Right lung (tissue), 5 donors: ENCODE data around the gene GPC6. TPM values are rescaled to one million over a fixed set of nuclear protein-coding genes. Genes with fewer than 3 reads are reported as not detected.
"Not testable (repeated sequence)": the region's sequence is repeated elsewhere in the genome, so short reads cannot be mapped to it uniquely, and the experiment has no call there.

Source experiments
- DNase-seq, 2 donors: peaks; one replicate each; pipeline ENCODE4 v3.0.0-alpha.2; 2013
- polyA plus RNA-seq, 5 donors: library from polyadenylated mRNA; unstranded; fragments of 120-200 nt; gene quantifications; one replicate each; pipeline versions ENCODE4 v1.2.1 to v1.2.3, GENCODE V29; 2013; ENCODE audit warnings: inconsistent platforms in 1 of 5, low replicate concordance in 1 of 5; ENCODE audit not compliant: insufficient read length in 5 of 5, insufficient read depth in 1 of 5

GPC6 gene
- polyA plus RNA-seq, 5 donors: 13.5 to 27.1 (median 21.9) TPM

DNA sequence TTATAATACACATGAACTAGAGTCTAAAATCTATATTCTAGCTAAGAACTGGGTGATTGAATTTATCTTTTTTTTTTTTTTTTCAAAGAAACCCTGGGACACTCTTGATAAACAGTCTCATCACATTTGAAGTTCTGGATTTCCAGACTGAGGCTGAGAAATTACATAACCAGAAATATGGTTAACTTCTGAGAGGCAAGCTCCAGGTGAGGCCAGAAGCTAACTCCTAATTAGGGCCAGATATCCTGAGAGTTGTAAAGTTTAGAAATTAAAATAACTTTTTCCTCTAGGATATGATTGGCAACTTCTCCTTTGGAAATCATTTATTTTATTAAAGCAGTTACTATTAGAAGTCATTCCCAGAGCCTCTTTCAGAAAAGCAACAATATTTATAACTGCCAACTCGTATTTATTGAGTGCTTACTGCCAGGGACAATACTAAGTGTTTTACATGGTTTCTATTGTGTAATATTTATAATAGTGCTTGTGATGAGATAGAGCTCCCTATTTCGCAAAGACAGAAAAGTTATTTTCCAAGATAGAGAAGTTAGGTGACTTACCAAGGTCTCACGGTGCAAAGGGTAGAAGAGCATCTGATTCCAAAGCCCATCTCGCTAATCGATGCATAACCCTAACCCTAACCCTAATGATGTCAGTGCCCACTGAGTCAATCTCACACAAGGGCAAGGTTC is 1065.2 kb downstream of the GPC6 start:
- DNase-seq: no peak

DNA sequence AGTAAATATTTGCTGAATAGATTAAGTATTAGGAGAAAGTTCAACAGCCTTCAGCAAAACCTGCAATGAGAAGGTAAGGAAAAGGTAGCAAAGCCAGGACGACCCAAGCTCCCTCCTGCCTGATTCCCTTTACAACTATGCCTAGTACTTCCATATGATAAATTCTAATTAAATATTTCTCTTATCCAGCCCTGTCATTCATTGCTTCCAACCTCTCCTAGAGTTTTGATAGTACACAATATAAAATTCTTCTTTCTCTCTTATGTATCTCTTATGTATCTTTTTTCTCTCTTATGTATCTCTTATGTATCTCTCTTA is 1065.7 kb downstream of the GPC6 start:
- no peak for DNase-seq

DNA sequence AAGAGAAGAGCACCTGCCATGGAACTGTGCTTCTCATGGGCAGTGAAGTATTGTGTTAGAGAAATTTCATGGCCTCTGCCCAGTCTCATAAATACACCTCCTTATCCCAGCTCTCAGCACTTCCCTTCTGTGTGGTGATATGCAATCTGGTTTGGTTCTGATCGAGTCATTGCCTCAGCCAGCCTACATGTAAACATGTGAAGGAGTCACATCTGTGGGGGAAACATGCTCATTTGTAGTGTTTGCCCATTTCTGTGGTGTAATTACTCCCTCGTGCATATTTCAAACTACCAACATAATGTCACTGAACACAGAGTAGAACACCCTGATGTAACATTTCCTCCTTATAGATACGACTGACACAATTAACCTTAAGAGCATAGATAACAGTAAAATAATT is 1069.9 kb downstream of the GPC6 start:
- DNase-seq: no peak

GRCh38 chr13:94298346-94298745 is 1071.7 kb downstream of the GPC6 start:
- DNase-seq: no peak

DNA sequence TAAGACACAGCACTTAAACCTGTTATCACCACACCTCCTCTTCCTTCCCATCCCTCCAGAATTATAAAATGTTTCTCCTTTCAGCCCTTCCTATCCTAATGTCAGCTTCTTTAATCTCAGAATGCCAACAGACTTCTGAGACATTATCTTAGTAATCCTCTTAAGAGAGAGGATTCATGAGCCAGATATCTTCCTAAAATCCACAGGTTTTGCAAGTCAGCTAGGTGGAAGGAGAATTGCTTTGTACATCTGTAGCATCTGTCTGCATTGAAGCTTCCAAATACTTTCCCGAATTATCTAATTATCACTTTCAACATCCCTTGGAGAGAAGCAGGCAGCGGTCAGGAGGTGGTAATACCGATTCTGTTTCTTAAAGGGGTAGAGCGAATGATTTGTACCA is 1073.8 kb downstream of the GPC6 start:
- DNase-seq: no peak

- no peak for DNase-seq
Measured at GRCh38 chr13:94301487-94301886, 1074.9 kb downstream of the GPC6 start.

DNA sequence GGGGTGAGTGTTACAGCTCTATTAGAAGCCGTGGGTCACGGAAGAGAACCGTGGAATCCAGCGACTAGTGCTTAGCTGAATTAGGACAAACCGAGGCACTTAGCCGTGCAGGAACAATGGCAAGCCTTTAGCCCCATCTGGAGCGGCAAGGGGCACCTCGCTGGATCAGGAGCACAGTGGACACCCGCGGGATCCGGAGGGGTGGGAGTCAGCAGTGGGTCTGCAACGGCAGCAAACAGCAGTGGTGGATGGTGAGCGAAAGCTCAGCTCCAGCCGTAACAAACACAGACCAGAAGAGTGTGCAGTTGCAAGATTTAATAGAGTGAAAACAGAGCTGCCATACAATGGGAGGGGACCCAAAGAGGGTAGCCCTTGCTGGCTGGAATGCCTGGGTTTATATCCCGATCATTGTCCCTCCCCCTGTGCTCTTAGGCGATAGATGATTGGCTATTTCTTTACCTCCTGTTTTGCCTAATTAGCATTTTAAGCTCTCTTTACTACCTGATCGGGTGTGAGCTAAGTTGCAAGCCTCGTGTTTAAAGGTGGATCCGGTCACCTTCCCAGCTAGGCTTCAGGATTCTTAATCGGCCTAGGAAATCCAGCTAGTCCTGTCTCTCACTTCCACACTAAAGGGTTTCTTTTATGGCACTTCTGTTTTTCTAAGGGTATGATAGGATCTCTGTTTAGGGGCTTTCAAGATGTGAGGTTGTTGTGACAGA is 1076.4 kb downstream of the GPC6 start:
- DNase-seq: not testable (repeated sequence)

- DNase-seq: no peak
Measured at GRCh38 chr13:94303644-94304174, 1077.1 kb downstream of the GPC6 start.

DNA sequence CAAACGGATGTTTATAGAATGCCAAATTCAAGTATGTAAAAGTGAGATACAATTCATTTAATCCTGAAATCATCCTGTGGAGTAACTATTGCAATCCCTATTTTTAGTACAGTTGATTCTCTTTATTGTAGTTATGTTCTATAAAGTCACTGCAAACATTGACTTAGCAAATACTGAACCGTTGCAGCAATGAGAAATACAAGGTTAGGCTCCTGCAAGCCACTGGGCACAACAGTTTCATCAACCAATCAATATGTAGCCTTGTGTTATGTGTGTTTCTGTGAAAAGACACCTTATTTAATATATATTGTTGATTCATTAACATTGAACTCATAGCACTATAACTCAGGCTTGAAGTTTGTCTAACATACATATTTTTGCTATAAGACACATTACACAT is 1078.4 kb downstream of the GPC6 start:
- no peak for DNase-seq

DNA sequence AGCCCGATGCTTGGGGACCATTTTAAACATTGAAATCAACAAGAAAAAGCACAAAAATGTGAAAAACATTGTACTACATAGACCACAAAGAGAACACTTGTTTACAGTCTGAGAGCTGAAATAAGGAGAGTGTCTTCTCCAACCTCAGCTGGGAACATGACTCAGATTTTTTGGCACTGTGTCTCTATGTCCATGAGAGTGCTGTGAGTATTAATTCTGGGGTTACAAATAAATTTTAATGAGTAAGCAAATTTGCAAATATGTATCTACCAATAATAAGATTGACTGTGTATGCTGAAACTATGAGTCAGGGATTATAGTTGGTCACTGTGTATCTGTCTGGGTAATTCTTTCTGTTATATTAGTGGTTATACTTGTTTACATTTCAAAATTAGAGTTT is 1078.9 kb downstream of the GPC6 start:
- no peak for DNase-seq

DNA sequence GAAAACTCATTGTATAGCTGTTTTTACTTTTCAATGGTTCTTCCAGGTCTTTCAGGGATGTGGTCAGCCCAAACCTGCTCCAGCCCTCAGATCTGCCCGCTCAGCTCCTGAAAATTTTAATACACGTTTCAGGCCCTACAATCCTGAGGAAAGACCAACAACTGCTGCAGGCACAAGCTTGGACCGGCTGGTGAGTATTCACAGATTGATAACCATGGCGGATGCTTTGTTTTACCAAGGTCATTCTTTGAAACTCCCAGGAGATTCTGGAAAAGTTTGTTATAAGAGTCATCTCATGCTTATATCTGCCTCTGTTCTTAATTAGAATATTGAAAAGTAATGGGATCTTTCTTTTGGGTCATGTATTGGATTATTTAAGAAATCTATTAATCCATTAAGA is 1079.3 kb downstream of the GPC6 start:
- no peak for DNase-seq

GRCh38 chr13:94308832-94309231 is 1082.2 kb downstream of the GPC6 start:
- no peak for DNase-seq

- DNase-seq: no peak
Measured at GRCh38 chr13:94309576-94309975, 1083.0 kb downstream of the GPC6 start.

GRCh38 chr13:94309997-94310855 is 1083.6 kb downstream of the GPC6 start:
- no peak for DNase-seq

DNA sequence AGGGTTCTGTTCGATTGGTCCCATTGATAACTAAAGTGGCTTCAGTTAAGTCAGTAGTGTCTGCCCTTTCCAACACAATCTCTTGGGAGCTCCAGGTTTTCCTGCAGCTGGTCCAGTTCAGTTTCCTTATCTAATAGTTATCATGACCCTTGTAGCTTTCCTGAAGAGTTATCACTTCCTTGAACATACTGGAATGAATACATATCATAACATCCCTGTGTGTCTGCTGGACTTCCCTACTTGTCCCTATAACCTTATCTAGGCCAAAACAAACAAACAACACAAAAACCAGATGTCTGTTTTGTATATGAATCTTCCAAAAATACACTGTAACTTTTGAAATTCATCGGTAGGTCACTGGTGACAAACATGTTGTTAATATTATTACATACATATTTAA is 1085.3 kb downstream of the GPC6 start:
- no peak for DNase-seq

DNA sequence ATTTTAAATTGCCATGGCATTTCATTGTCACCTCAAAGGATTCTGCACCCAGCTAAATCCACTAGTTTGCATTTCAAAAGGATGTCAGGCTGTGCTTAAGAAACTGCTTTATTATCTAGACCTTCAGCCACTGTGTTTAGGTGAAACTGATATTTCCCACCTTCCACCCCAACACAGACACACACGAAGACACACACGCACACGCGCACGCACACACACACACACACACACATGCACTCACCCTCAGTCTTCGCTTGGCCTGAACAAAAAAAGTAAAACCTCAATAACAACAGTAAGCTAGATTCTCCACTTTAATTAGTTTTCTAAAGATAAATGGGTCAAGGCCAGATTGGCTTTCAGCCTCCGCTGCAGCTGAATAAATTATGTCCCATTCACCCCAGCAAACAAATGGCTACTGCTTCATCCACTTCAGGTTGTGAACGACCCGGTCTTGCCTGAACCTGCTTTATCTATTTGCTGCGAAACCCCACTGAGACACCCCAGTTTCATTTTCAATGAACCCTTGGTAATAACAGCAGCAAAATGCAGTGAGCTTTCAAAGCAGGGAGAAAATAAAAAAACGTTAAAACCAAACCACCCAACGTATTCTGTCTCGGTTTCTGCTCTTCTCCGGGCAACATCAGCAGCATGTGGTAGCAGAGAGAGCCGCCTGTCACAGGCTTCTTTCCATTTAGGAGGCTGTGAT is 1086.1 kb downstream of the GPC6 start:
- no peak for DNase-seq

DNA sequence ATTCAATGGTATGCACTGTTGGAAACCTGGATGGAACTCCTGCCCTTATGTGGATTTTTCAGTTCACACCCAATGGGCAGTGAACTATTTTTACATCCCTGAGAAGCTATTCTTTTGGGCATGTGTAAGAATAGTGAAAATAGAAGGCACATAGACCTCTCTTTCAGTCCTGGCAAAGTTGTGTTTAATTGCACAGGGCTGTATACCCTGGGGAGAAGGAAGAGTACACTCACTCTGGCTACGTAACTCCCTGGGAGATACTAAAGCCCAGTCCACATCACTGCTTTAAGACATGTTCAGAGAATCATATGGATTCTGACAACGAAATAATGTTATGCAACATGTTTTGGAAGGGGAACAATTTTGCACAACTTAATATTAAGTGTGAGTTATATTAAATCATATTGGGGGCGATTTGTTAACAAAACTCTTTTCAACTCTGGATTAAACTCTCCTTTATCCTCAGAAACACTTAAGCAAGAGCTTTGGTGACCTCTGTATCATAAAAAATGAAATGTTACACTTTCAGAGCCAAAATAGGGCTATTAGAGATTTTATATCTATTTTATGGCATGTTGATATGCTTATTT is 1086.8 kb downstream of the GPC6 start:
- peak; percentile 79 to 86 for DNase-seq

GRCh38 chr13:94313926-94314325 is 1087.3 kb downstream of the GPC6 start:
- peak in 1 of 2 donors; percentile 71 for DNase-seq

GRCh38 chr13:94315188-94315587 is 1088.6 kb downstream of the GPC6 start:
- no peak for DNase-seq

- no peak for DNase-seq
Measured at GRCh38 chr13:94317063-94317491, 1090.5 kb downstream of the GPC6 start.

- DNase-seq: no peak
Measured at GRCh38 chr13:94318418-94318817, 1091.8 kb downstream of the GPC6 start.
